Activated T-helper 1 cell treated with anti-CD3 and anti-CD28 coated beads, Interleukin-12 subunit alpha, Interleukin-12 subunit beta, Interleukin-2, Interleukin-4 antibody, amounts not matched to agents 30 ng/mL and 10 ng/mL and 1 ng/mL, durations not matched to agents 14 hours and 24 hours and 36 hours (primary cell): ENCODE data around the gene R3HDM2. TPM values are rescaled to one million over a fixed set of nuclear protein-coding genes. Genes with fewer than 3 reads are reported as not detected.

Source experiments
- DNase-seq: peaks from one replicate; pipeline ENCODE4 v3.0.0; 2021; ENCODE audit warnings: low spot score
- H3K27ac Mint-ChIP-seq: one replicate; pipeline ENCODE4 v1.8.0; 2021; ENCODE audit warnings: mild to moderate bottlenecking, mixed read lengths
- H3K27me3 Mint-ChIP-seq: one replicate; pipeline ENCODE4 v1.8.0; 2022; ENCODE audit warnings: mild to moderate bottlenecking, moderate library complexity, mixed read lengths; ENCODE audit not compliant: insufficient read depth
- H3K36me3 Mint-ChIP-seq: one replicate; pipeline ENCODE4 v1.8.0; 2021; ENCODE audit warnings: low read depth, mixed read lengths
- H3K4me1 Mint-ChIP-seq: one replicate; pipeline ENCODE4 v1.8.0; 2021; ENCODE audit warnings: low read depth, mixed read lengths
- H3K4me3 Mint-ChIP-seq: one replicate; pipeline ENCODE4 v1.8.0; 2021; ENCODE audit warnings: mild to moderate bottlenecking, moderate library complexity, mixed read lengths
- H3K9me3 Mint-ChIP-seq: one replicate; pipeline ENCODE4 v1.8.0; 2021; ENCODE audit warnings: mixed read lengths
- intact Hi-C: fragments of 100-400 bp; cut with micrococcal nuclease; formaldehyde crosslinking; loops from one replicate; pipeline ENCODE4 v1.15.1; 2024
- total RNA-seq: library from RNA; stranded (reverse); gene quantifications from 2 replicates; pipeline ENCODE4 v1.2.3, GENCODE V29; 2022

The R3HDM2 gene
- total RNA-seq, 1 donor from 2014 or later: 44.6 TPM

- Mint-ChIP-seq H3K4me3 (no peak overlapping the region), H3K27ac (no peak overlapping the region), H3K27me3 (no peaks in the 10 kb centered on the region), H3K9me3 (no peaks in the 10 kb centered on the region), H3K36me3 (peaks cover 48% of the 10 kb centered on the region), H3K4me1 (peaks cover 25% of the 10 kb centered on the region)
- intact Hi-C loops: no loop called here
- no peak for DNase-seq
Measured at GRCh38 chr12:57473392-57473791, 42.5 kb upstream of the R3HDM2 start.

- DNase-seq: no peak
- no peaks in the 10 kb centered on the region for H3K27me3 Mint-ChIP-seq
- peaks cover 17% of the 10 kb centered on the region for H3K4me1 Mint-ChIP-seq
- intact Hi-C loops: no loop called here
- H3K27ac Mint-ChIP-seq: no peak overlapping the region
- peak overlapping the region; percentile 39 for H3K4me3 Mint-ChIP-seq
- peaks cover 48% of the 10 kb centered on the region for H3K36me3 Mint-ChIP-seq
- H3K9me3 Mint-ChIP-seq: no peaks in the 10 kb centered on the region
Measured at GRCh38 chr12:57472391-57472790, 41.5 kb upstream of the R3HDM2 start.

GRCh38 chr12:57471661-57472060, 40.8 kb upstream of the R3HDM2 start:
- H3K4me3 Mint-ChIP-seq: no peak overlapping the region
- DNase-seq: no peak
- peaks cover 17% of the 10 kb centered on the region for H3K4me1 Mint-ChIP-seq
- no peaks in the 10 kb centered on the region for H3K9me3 Mint-ChIP-seq
- H3K27ac Mint-ChIP-seq: no peak overlapping the region
- no peaks in the 10 kb centered on the region for H3K27me3 Mint-ChIP-seq
- intact Hi-C loops: no loop called here
- H3K36me3 Mint-ChIP-seq: peaks cover 50% of the 10 kb centered on the region

- Mint-ChIP-seq H3K9me3 (no peaks in the 10 kb centered on the region), H3K4me1 (peaks cover 17% of the 10 kb centered on the region), H3K27ac (no peak overlapping the region), H3K36me3 (peaks cover 45% of the 10 kb centered on the region), H3K4me3 (no peak overlapping the region), H3K27me3 (no peaks in the 10 kb centered on the region)
- no peak for DNase-seq
- intact Hi-C loops: no loop called here
Measured at GRCh38 chr12:57470970-57471656, 40.3 kb upstream of the R3HDM2 start.

- DNase-seq: no peak
- intact Hi-C loops: no loop called here
- Mint-ChIP-seq H3K27me3 (no peaks in the 10 kb centered on the region), H3K36me3 (peaks cover 44% of the 10 kb centered on the region), H3K27ac (no peak overlapping the region), H3K4me3 (no peak overlapping the region), H3K4me1 (peaks cover 17% of the 10 kb centered on the region), H3K9me3 (no peaks in the 10 kb centered on the region)
Measured at GRCh38 chr12:57470286-57470969, 39.6 kb upstream of the R3HDM2 start.

- Mint-ChIP-seq H3K4me3 (no peak overlapping the region), H3K9me3 (no peaks in the 10 kb centered on the region), H3K27ac (no peak overlapping the region), H3K27me3 (no peaks in the 10 kb centered on the region), H3K4me1 (peaks cover 19% of the 10 kb centered on the region), H3K36me3 (peaks cover 40% of the 10 kb centered on the region)
- DNase-seq: no peak
- intact Hi-C loops: no loop called here
Measured at GRCh38 chr12:57469296-57470164, 38.7 kb upstream of the R3HDM2 start.

DNA sequence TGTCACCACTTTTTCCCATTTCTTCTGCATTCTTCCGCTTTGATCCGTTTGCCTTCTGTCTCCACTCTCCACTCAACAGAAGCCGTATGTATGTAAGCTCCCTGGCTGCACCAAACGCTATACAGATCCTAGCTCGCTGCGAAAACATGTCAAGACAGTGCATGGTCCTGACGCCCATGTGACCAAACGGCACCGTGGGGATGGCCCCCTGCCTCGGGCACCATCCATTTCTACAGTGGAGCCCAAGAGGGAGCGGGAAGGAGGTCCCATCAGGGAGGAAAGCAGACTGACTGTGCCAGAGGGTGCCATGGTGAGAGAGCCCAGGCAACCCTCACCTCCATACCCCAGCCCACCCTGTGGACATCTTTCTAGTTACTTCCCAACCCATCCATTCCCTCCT, 37.1 kb upstream of the R3HDM2 start:
- Mint-ChIP-seq H3K4me1 (peaks cover 20% of the 10 kb centered on the region), H3K36me3 (peaks cover 28% of the 10 kb centered on the region), H3K4me3 (no peak overlapping the region), H3K27ac (no peak overlapping the region), H3K9me3 (no peaks in the 10 kb centered on the region), H3K27me3 (peaks cover 2% of the 10 kb centered on the region)
- intact Hi-C loops: no loop called here
- DNase-seq: no peak

GRCh38 chr12:57467212-57467874, 36.5 kb upstream of the R3HDM2 start:
- DNase-seq: no peak
- peaks cover 22% of the 10 kb centered on the region for H3K36me3 Mint-ChIP-seq
- peaks cover 2% of the 10 kb centered on the region for H3K27me3 Mint-ChIP-seq
- intact Hi-C loops: no loop called here
- H3K4me1 Mint-ChIP-seq: peaks cover 26% of the 10 kb centered on the region
- H3K4me3 Mint-ChIP-seq: no peak overlapping the region
- H3K9me3 Mint-ChIP-seq: no peaks in the 10 kb centered on the region
- H3K27ac Mint-ChIP-seq: no peak overlapping the region

- DNase-seq: no peak
- H3K4me1 Mint-ChIP-seq: peaks cover 38% of the 10 kb centered on the region
- no peak overlapping the region for H3K4me3 Mint-ChIP-seq
- intact Hi-C loops: no loop called here
- H3K9me3 Mint-ChIP-seq: no peaks in the 10 kb centered on the region
- H3K27me3 Mint-ChIP-seq: peaks cover 12% of the 10 kb centered on the region
- no peak overlapping the region for H3K27ac Mint-ChIP-seq
- H3K36me3 Mint-ChIP-seq: peaks cover 18% of the 10 kb centered on the region
Measured at GRCh38 chr12:57465747-57466505, 35.1 kb upstream of the R3HDM2 start.

DNA sequence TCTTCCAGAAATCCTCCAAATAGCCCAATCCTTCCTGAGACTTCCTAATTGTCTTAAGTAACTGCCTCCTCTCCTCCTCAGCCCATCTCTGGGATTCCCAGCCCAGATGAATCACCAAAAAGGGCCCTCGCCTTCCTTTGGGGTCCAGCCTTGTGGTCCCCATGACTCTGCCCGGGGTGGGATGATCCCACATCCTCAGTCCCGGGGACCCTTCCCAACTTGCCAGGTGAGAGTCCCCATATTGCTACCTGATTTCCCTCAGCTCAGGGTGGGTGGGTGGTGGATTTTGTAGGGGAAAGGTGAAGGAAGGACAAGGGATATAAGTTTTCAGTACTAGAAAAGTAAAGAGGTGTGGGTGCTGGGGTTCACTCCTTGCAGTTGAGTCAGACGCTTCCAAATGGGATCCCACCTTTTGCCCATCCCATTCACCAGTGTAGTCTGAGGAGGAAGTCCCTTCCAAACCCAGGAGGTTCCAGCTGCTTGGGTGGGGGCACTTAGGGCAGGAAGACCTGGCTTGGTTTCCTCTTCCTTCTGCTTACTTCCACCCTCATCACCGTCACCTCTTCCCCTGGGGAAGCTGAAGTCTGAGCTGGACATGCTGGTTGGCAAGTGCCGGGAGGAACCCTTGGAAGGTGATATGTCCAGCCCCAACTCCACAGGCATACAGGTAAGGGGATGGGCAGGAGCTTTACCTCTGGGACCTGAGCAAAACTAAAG, 34.3 kb upstream of the R3HDM2 start:
- intact Hi-C loops: no loop called here
- no peak for DNase-seq

GRCh38 chr12:57464569-57464968, 33.7 kb upstream of the R3HDM2 start:
- no peak overlapping the region for H3K4me3 Mint-ChIP-seq
- H3K27me3 Mint-ChIP-seq: peaks cover 19% of the 10 kb centered on the region
- H3K36me3 Mint-ChIP-seq: peaks cover 14% of the 10 kb centered on the region
- no peaks in the 10 kb centered on the region for H3K9me3 Mint-ChIP-seq
- no peak overlapping the region for H3K27ac Mint-ChIP-seq
- peaks cover 49% of the 10 kb centered on the region for H3K4me1 Mint-ChIP-seq
- intact Hi-C loops: no loop called here
- no peak for DNase-seq

More for the DNA sequence above, 34.3 kb upstream of the R3HDM2 start:
- H3K36me3 Mint-ChIP-seq: peaks cover 18% of the 10 kb centered on the region
- H3K27ac Mint-ChIP-seq: no peak overlapping the region
- H3K4me3 Mint-ChIP-seq: no peak overlapping the region
- peaks cover 16% of the 10 kb centered on the region for H3K27me3 Mint-ChIP-seq
- no peaks in the 10 kb centered on the region for H3K9me3 Mint-ChIP-seq
- peaks cover 45% of the 10 kb centered on the region for H3K4me1 Mint-ChIP-seq

DNA sequence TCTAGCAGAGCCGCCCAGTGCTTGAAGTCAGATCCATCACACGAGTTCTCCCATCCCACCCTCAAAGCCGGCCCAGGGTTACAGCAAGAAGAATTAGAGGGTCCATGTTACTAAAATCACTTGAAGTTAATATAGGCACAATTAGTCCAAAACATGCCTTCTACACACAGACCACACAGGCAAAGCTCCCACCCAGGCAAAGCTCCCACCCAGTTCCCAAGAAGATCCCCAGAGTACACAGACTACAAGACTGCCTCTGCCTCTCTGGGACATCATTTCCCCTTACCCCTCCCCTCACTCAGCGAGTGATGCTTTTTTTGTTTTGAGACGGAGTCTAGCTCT, 32.0 kb upstream of the R3HDM2 start:
- Mint-ChIP-seq H3K4me3 (peak overlapping the region; percentile 86), H3K27ac (peak overlapping the region; percentile 72), H3K4me1 (peaks cover 60% of the 10 kb centered on the region), H3K9me3 (no peaks in the 10 kb centered on the region), H3K27me3 (peaks cover 21% of the 10 kb centered on the region), H3K36me3 (peaks cover 3% of the 10 kb centered on the region)
- intact Hi-C loops: loop anchor here (1.0 kb wide), 2 partner anchors 13 to 200 kb away; no protein-coding TSS in a partner anchor
- no peak for DNase-seq
